IPS-18c (cell line): Measurements from ENCODE around the gene HIGD1A.

Experiments
- H3K4me3 ChIP-seq: 2 replicates; pipeline ENCODE4 v1.7.0; 2013; ENCODE audit warnings: low read depth, mild to moderate bottlenecking, low read length, moderate library complexity; ENCODE audit not compliant: insufficient read depth
- H3K9me3 ChIP-seq: one replicate; pipeline ENCODE4 v1.6.1; 2013; ENCODE audit warnings: mild to moderate bottlenecking, low read length, moderate library complexity; ENCODE audit not compliant: control insufficient read depth, insufficient read depth

The HIGD1A gene

GRCh38 chr3:42807929-42808328 lies 3.6 kb upstream of the HIGD1A start:
- Histone ChIP-seq H3K9me3 (no peaks in the 10 kb centered on the region), H3K4me3 (no peak overlapping the region)

GRCh38 chr3:42805141-42805821 lies 991 bp upstream of the HIGD1A start:
- H3K4me3 ChIP-seq = peak overlapping the region; percentile 96
- no peaks in the 10 kb centered on the region for H3K9me3 ChIP-seq

- Histone ChIP-seq H3K4me3 (peak overlapping the region; percentile 96), H3K9me3 (no peaks in the 10 kb centered on the region)
These were observed 492 bp upstream of the HIGD1A start for GRCh38 chr3:42804831-42805132.

GRCh38 chr3:42803414-42804105 lies 730 bp downstream of the HIGD1A start:
- no peaks in the 10 kb centered on the region for H3K9me3 ChIP-seq

GRCh38 chr3:42802876-42803413 lies 1.3 kb downstream of the HIGD1A start:
- H3K9me3 ChIP-seq = no peaks in the 10 kb centered on the region
- peak overlapping the region; percentile 96 for H3K4me3 ChIP-seq

More at GRCh38 chr3:42803414-42804105, 730 bp downstream of the HIGD1A start:
- peak overlapping the region; percentile 96 for H3K4me3 ChIP-seq

- no peaks in the 10 kb centered on the region for H3K9me3 ChIP-seq
- no peak overlapping the region for H3K4me3 ChIP-seq
These were observed 2.5 kb downstream of the HIGD1A start for GRCh38 chr3:42801784-42802183.

- H3K9me3 ChIP-seq = no peaks in the 10 kb centered on the region
- no peak overlapping the region for H3K4me3 ChIP-seq
These were observed 3.2 kb downstream of the HIGD1A start for GRCh38 chr3:42801048-42801620.

GRCh38 chr3:42800251-42800650 lies 4.0 kb downstream of the HIGD1A start:
- H3K9me3 ChIP-seq = no peaks in the 10 kb centered on the region
- H3K4me3 ChIP-seq = no peak overlapping the region

GRCh38 chr3:42799376-42799775 lies 4.9 kb downstream of the HIGD1A start:
- no peaks in the 10 kb centered on the region for H3K9me3 ChIP-seq
- H3K4me3 ChIP-seq = no peak overlapping the region

- Histone ChIP-seq H3K4me3 (no peak overlapping the region), H3K9me3 (no peaks in the 10 kb centered on the region)
These were observed 7.9 kb downstream of the HIGD1A start for GRCh38 chr3:42796332-42796885.

GRCh38 chr3:42795621-42796181 lies 8.6 kb downstream of the HIGD1A start:
- H3K9me3 ChIP-seq = no peaks in the 10 kb centered on the region
- no peak overlapping the region for H3K4me3 ChIP-seq

- Histone ChIP-seq H3K9me3 (no peaks in the 10 kb centered on the region), H3K4me3 (no peak overlapping the region)
These were observed 13.5 kb downstream of the HIGD1A start for GRCh38 chr3:42790714-42791229.

GRCh38 chr3:42786631-42787030 lies 17.7 kb downstream of the HIGD1A start:
- H3K4me3 ChIP-seq = no peak overlapping the region

GRCh38 chr3:42786212-42786611 lies 18.1 kb downstream of the HIGD1A start:
- Histone ChIP-seq H3K9me3 (no peaks in the 10 kb centered on the region), H3K4me3 (no peak overlapping the region)

More at GRCh38 chr3:42786631-42787030, 17.7 kb downstream of the HIGD1A start:
- no peaks in the 10 kb centered on the region for H3K9me3 ChIP-seq

GRCh38 chr3:42780892-42781700 lies 23.2 kb downstream of the HIGD1A start:
- no peaks in the 10 kb centered on the region for H3K9me3 ChIP-seq
- H3K4me3 ChIP-seq = no peak overlapping the region

GRCh38 chr3:42780398-42780797 lies 23.9 kb downstream of the HIGD1A start:
- Histone ChIP-seq H3K9me3 (no peaks in the 10 kb centered on the region), H3K4me3 (no peak overlapping the region)

- Histone ChIP-seq H3K4me3 (no peak overlapping the region), H3K9me3 (no peaks in the 10 kb centered on the region)
These were observed 25.6 kb downstream of the HIGD1A start for GRCh38 chr3:42778644-42779043.
